ENCODE results near the gene KIF5C.

The KIF5C gene

DNA sequence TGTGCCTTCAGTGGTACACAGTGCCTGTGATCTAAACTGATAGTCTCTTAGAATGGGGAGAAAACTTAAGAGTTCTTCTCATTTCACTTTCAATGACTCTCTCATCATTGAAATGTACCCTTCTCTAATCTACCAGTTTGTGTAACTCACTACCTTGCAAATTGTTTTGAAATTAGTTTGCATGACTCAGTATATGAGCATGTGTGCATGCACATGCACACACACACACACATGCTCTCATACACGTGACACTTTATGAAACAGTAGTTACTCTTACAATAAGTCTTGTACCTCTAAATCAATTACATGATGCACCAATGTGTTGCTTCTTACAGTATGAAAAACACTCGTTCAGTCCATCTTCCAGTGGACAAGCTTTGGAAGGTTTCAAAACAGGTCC, 174.1 kb downstream of the KIF5C start:
- no peak for DNase-seq (ENCODE audit: low spot score)

DNA sequence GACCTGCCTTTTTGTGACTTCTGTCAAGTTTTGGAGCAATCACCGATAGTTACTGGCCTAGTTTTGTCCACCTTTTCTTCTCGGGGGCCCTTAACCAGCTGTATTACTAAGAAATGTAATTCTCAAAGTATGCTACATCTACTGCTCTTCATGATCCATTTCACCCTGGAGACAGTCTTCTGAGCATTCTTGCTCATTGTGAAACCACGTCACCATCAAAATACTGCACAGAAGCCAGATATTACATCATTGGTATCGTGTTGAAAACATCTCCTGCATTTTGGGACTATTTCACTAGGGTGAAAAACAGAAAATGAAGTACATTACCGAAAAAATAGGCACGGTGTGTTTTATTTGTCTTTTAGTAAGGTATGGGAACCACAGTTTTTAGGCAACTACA, 175.2 kb downstream of the KIF5C start:
- DNase-seq (ENCODE audit: low spot score) = no peak

DNA sequence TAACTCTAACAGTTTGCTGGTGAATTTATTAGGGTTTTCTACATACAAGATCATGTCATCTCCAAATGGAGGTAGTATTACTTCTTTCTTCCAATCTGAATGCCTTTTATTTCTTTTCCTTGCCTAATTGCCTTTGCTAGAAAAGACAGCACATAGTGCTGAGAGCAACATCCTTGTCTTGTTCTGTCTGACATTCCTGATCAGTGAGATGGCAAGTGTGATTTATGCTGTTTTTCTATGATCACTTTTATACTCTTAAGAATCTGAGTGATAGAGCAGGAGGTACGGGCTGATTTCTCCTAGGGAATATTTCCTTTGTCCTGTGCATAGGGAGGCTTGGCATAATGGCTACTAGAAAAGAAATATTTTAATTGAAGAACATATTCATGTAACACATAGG, 180.7 kb downstream of the KIF5C start:
- DNase-seq (ENCODE audit: low spot score) = no peak

DNA sequence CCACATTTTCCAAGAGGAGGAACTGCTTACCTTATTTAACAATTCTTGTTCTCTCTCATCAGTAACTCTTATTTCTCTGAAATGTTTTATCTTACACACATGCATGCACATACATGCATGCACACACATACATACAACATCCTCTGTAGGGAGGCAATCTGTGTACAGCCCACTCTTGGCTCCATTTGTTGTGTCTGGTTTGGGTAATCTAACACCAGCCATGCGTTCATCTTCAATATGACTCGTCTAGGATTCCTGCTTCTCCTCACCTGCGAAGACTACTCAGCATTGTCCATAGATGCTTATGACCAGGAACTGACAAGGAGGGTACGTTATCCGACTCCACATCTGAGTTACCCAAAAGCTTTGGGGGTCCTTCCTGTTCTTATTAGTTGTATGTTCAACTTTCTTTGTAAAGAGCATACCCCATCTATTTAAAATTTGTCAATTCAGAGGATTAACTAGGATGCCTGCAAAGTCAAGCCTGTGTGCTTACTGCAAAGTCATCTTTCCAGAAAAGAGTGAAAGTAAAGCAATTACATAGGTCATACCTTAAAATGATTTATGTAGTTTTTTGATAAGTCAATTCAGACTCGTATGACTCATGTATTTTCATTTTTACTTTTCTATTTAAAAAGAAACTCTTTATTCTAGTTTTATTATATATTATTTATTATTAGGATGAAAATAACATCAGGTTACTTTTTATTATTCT, 181.7 kb downstream of the KIF5C start:
- DNase-seq (ENCODE audit: low spot score) = no peak

DNA sequence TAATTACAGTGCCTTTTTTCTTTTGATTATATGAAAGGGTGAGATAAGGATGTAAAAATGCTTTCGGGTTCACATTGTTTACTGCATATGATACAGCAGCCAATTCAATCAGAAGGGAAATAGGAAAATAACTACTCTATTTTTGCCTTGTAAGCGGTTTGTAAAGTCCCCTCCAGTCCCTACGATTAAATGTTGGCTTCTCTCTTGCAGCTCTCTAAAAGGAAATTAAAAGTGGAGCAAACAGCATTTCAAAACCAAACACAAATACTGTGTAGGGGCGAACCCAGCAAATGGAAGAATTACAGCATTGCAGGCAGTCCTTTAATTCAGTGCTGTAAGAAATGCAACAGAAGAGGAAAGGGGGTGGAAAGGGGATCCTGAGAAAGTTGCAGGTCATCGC, 182.4 kb downstream of the KIF5C start:
- DNase-seq (ENCODE audit: low spot score) = no peak

DNA sequence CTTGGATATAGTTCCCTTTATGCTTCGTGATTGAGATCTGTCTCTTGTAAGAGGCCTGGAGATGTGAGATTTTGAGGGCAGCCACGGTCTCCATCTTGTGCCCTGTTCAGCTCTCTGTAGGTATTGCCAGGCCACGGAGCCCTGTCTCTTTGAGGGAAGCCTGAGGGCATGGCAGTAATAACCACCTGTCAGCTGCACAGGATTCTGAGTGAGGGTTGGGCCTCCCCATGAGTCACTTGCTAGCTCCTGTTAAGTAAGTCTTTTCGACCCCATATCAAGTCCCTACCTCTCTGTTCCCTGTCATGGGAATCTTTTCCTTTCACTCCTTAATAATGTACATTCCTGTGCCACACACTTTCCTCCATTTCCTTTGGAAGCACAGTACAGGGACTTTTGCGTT, 183.9 kb downstream of the KIF5C start:
- no peak for DNase-seq (ENCODE audit: low spot score)

DNA sequence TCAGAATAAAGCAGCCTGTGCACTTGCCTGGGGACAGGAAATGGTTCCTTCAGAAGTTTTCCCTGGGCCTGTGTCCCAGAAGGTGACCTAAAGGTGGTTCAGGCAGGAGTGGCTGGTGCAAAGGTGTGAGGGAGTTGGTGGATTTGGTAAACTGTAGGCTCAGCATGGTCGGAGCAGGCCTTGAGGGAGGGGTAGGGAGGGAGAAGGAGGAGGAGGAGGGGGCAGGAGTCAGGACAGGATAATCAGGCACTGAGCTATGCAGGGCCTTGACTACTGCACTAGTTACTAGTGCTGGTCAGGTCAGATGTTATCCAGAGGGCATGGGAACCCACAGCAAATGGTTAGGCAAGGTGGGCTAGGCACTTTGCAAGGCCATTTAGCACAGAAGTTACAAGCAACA, 184.8 kb downstream of the KIF5C start:
- no peak for DNase-seq (ENCODE audit: low spot score)

DNA sequence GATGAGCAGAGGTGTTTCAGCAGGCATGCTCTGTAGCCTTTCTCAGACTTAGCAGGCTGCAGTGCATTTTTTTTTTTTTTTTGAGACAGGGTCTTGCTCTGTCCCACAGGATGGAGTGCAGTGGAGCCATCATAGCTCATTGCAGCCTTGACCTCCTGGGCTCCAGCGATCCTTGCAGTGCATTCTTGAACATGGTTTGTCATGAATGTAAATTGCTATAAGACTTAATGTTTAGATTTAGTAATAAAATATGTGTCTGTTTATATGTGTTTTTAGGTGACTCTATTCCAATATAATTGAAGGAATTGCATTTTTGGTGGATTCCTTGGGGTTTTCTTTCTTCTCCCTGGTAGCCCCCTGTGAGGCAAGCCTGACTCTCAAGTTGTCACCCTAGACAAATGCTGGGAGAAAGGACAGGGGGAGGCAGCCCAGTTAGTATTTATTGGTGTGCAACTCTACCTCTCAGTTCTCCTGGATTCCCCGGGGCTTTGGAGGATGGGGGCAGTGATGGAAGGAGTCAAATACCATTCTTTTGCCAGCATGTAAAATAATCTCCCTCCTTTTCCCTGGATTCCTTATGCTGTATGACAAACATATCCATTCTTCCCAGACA, 186.2 kb downstream of the KIF5C start:
- DNase-seq (ENCODE audit: low spot score) = no peak

DNA sequence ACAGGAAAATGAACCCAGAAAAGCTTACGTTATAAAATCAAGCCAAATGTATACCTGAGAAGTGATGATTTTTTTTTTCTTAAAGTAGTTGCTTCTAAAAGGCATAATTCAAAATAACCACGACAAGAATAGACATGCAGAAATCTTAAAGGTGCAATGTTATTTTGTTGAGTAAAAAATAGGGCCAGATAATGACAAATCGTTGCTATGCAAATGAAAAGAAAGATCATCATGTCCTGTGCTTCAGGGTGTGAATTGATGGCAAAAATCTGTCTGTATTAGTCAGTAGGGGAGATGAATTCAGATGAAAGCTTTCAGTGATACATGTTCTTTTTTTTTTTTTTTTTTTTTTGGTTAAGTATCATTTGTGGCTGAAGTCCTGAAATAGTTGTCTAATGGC, 187.5 kb downstream of the KIF5C start:
- DNase-seq (ENCODE audit: low spot score) = no peak

DNA sequence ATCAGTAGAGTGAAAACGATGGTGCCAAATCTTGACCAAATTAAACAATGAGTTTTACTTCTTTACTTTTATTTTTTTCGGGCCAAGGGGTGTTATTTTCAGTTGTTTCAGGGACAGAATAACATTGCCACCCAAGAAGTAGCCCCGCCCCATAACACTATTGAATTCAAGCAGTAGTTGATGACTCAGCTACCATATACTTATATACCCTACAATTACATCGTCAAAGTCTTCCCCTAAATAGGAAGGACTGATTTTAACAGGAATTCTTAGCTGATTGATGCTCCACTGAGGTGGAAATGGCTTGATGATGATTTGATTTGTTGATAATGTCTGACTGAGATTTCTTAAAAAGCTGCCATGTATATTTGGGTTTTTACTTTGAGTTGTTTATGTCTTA, 188.2 kb downstream of the KIF5C start:
- DNase-seq (ENCODE audit: low spot score) = no peak

DNA sequence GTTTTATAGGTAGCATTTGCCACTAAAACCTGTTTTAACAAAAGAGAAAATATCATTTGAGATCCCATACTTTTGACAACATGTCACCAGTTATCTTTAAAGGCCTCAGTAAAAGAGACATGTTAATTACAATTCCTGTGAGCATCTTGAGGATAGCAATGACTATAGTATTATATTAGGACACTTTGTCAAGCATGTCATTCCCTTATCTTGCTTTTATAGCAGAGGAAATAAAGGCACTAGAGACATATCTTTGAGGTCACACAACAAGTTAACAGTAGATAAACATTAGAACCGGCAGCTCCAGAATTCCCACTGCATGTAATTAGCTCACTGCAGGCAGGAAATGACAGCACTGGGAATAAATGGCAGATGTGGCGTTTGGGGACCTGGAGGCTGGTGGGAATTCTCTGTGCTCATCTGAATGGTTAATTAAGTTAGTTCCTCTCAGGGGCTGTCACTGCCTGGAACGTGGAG, 189.4 kb downstream of the KIF5C start:
- DNase-seq (ENCODE audit: low spot score) = no peak

DNA sequence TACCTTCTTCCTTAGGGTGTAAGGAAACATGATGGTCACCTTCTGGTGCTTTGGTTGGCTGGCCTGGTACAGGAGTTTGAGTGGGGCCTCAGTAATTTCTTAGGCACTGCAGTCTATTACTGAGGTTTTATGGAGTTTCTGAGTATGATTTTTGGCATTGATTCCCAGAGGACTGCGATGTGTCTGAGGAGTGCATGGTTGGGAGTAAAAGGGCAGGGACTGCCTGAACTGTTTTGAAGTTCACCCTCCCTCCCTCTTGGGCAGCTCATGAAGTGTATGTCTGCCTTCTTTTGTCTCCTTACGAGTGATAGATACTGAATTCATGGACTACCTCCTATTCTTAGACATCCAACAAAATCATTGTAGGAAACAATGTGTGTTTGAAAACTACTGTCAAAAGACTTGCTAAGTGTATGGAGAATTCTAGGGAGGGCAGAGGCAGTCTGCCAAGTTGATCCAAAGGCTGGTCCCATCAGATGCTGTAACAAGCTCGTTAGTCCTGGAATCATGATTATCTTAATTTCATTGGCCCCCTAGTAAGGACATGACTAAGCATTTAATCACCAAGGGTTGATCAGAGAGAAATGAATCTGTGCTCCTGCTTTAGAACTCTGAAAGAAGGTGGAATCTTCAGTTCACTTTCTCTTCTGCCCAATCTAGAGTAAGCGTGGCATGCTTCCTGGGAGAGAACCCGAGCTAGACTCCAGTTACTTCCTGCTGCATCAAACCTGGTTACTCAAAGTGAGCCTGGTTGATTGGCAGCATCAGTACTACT, 190.0 kb downstream of the KIF5C start:
- no peak for DNase-seq (ENCODE audit: low spot score)

DNA sequence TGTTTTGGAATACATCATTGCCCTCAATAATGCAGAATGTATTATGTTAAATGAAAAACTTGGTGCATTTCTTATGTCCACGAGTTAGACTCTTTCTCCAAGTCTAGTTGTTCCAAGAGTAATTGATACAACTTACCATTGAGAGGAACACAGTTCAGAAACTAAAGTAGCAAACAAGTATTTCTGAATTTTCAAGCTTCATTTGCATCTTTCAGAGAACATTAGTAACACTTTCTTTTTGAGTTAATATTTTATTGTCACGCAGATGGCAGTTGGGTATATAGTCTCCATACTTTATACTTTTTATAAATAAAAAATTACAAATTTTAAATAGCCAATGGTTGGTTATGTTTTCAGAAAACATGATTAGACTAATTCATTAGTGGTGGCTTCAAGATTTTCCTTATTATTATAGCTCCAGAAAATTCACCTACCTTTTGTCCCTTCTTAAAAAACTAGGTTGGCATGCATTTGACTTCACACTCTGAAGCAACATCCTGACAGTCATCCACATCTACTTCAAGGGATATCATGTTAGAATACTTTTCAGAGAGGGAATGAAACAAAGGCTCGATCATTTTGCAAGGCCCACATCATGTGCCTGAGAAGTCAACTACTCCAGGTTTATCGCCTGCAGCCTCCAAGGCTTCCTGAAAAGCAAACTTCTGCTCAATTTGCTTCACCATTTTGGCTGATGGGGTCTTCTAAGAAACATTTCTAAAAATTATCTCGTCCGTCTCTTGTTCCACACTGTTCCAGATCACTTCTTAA, 193.4 kb downstream of the KIF5C start:
- no peak for DNase-seq (ENCODE audit: low spot score)

DNA sequence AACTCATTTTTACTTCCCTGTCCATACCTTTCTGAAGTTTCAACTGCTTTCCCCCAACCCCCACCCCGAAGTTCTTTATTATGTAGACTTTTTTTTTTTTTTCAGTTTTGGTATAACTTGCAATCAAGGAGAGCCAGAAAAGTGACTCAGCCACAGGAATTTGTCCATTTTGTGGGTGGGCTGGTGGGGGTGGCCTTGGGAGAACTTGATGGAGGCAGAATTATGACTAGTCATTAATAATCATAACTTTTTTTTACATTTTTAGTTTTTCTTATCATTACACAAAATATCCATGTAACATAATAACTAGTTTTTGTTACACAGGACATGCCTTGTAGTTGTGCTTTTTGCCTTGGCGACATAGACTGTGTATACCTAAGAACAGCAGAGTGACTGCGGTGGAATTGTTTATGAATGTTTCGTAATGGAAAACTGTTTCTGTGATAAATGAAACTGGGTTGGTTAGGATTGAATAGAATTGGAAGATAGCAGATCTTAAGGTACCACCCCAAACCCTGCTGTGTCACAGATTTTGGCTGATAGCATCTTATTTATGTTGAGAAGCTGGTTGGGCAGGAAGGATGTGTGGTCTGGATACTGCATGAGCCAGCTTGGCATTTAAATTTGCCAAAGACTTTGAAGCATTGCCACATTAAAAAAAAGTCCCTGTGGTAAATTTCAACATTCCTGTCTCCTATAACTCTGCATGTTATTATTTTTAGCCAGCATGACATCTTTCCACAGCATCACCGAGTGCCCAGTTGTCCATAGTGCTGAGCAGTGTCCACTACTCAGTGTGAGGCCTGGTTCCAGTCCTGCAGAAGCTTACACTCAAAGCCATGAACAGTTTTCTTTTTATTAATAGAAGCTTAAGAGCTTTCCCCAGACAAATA, 194.2 kb downstream of the KIF5C start:
- no peak for DNase-seq (ENCODE audit: low spot score)

DNA sequence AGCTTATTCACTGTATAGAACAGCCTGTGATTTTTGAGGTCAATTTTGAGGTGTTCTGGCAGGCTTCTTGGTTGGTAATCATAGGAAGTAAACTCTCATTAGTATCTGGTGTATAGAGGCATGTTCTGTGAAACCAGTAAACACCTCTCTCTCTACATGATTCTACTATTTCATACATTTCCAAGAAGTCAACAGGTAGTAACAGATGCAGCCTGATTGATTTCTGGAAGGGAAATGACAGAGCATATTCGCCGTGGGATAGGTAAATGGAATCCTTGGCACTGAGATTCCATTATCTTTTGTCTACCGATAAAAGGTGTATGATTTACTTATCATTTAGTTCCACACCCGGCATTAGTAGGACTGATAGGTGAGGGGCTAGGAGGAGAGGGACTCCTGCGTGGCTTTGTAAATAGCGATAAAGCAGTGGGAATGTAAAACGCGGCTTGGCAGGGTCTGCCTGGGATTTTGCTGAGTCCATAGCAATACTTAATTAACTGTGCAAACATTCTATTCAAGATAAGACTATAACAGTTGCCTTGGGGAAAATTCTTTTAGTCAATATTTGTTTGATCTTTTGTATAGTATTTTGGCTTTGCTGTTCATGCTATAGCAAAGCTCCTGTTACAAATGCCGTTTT, 195.8 kb downstream of the KIF5C start:
- DNase-seq (ENCODE audit: low spot score) = peak; percentile 20

DNA sequence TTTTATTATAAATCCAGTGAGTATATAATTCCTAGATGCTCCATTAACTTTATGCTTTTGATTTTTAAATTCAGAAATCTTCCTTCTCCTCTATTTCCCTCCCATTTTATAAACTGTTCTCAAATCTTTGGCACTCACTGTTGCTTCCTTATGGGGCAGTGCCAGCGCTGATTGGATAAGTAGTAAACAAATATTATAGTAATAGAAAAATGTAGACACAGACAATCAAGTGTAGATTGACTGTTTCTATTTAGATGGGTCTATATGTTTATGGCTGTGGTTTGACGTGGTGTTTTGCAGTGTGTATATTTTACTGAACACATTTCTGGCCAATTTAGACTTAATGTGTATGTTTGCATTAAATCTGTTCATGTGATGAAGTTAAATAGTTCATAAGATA, 200.1 kb downstream of the KIF5C start:
- no peak for DNase-seq (ENCODE audit: low spot score)

DNA sequence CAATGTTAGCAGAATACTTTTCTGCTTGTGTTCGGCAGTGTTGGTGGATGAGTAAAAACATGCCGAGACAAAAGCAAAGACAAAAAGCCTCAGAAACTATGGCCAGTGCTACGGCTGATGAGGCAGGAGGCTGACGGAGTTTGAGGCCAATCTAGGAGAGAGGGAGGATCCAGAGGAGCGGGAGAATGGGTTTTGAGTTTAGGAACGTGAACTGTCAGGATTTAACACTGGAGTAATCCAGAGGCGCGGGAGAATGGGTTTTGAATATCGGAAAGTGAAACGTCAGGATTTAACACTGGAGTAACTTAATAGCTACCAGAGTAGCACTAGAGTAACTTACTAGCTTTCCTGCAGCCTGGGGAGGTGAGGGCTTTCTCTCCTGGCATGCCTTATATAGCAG, 200.8 kb downstream of the KIF5C start:
- no peak for DNase-seq (ENCODE audit: low spot score)
